ENCODE data around the gene BLVRB. TPM values are rescaled to one million over a fixed set of nuclear protein-coding genes. Genes with fewer than 3 reads are reported as not detected.

Gene BLVRB
- total and polyA plus RNA-seq, 2 of the 8 experiments (the other 6 are each of a cell fraction or from before 2014, with no cell fraction given) = 28.7 to 182 TPM

DNA sequence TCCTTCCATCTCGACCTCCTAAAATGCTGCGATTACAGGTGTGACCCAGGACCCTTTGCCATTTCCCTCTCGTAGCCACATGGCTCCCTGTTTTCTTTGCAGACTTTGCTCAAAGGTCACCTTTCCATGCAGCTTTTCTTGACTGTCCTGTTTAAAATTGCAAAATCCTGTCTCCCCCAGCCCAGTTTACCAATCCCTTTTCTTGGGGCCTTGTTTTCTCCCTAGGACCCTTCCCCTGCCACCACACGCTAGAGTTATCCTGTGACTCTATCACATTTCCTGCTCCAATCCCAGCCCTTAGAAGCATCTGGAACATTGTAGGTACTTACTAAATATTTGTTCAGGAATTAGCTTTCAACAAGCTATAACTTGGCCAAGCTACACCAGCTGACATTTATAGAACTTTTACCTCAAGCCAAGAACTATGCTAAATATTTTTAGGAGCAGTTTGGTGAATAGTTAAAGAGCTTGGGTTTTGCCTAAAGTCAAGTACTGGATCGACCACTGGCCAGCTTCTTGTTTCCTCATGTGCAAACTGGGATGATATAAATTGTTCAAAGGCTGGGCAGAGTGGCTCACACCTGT lies 12.3 kb downstream of the BLVRB start:
- Histone ChIP-seq H4K20me1 (replicated peaks in 1 of 2; ENCODE audit: control insufficient read depth in 1 of 2, insufficient read depth in 2 of 2, low read length in 2 of 2) (peaks cover 0 to 1% of the 10 kb centered on the region in 2 experiments), H3K56ac (replicated peaks; ENCODE audit: insufficient read length, low read depth, low read length) (no peak overlapping the region), H4K91ac (replicated peaks; ENCODE audit: insufficient read length, low read length) (no peak overlapping the region), H3K27me3 (replicated peaks in 1 of 4; ENCODE audit: control insufficient read depth in 3 of 4, extremely low read depth in 1 of 4, insufficient read depth in 3 of 4, low read length in 3 of 4) (no peaks in the 10 kb centered on the region), H3K23me2 (ENCODE audit: low read depth, low read length) (no peaks in the 10 kb centered on the region), H2AK5ac (ENCODE audit: low read depth, low read length) (no peak overlapping the region), H4K5ac (ENCODE audit: insufficient read length, low read depth, low read length) (no peak overlapping the region), H2BK20ac (ENCODE audit: low read length) (no peak overlapping the region), H2BK12ac (ENCODE audit: low read depth, low read length) (no peak overlapping the region), H2BK120ac (replicated peaks; ENCODE audit: low read depth, low read length) (no peak overlapping the region), H3K4me3 (ENCODE audit: extremely low read depth in 1 of 4, insufficient read depth in 2 of 4, low read depth in 3 of 4, low read length in 4 of 4) (no peak overlapping the region), H4K8ac (ENCODE audit: extremely low read depth, insufficient read depth, low read length) (no peak overlapping the region), H3K14ac (ENCODE audit: insufficient read length) (no peak overlapping the region), H3K36me3 (ENCODE audit: control insufficient read depth in 2 of 4, insufficient read depth in 4 of 4, low read length in 3 of 4) (no peaks in the 10 kb centered on the region), H2BK15ac (ENCODE audit: low read length) (no peak overlapping the region), H3K23ac (ENCODE audit: insufficient read length) (no peak overlapping the region), H3K79me1 (ENCODE audit: low read depth, low read length) (no peaks in the 10 kb centered on the region), H3K9ac (replicated peaks in 1 of 4; ENCODE audit: extremely low read depth in 1 of 4, low read depth in 3 of 4, low read length in 3 of 4) (no peak overlapping the region), H3K4me2 (ENCODE audit: insufficient read depth in 1 of 2, low read depth in 2 of 2, low read length in 2 of 2) (no peak overlapping the region), H3K4ac (replicated peaks; ENCODE audit: insufficient read length, low read depth, low read length) (no peak overlapping the region), H2BK5ac (ENCODE audit: low read depth, low read length) (no peak overlapping the region), H3K4me1 (replicated peaks in 1 of 4; ENCODE audit: control insufficient read depth in 3 of 4, insufficient read depth in 4 of 4, low read length in 3 of 4) (no peaks in the 10 kb centered on the region), H3K9me3 (ENCODE audit: insufficient read depth in 2 of 2, low read depth in 1 of 2, low read length in 1 of 2) (no peaks in the 10 kb centered on the region), H2AFZ (ENCODE audit: low read length) (no peak overlapping the region), H3K18ac (ENCODE audit: extremely low read depth, low read length) (no peak overlapping the region), H3K79me2 (ENCODE audit: control insufficient read depth in 1 of 2, insufficient read depth in 2 of 2, low read length in 2 of 2) (no peaks in the 10 kb centered on the region), H3K27ac (ENCODE audit: low read depth, low read length) (no peak overlapping the region)
- no peak for FAIRE-seq
- ChIA-PET POLR2A (ENCODE audit: partially characterized antibody) (interaction anchor here (1.0 to 3.0 kb wide), 3 partner anchors 9 to 31 kb away, joined by 4 to 16 read pairs (median 9); partner anchors contain the start of gene SERTAD3), CTCF (ENCODE audit: partially characterized antibody) (interaction anchor here (0.7 to 6.2 kb wide), 7 partner anchors 8 to 148 kb away, joined by 3 to 49 read pairs (median 3); partner anchors contain the start of gene BLVRB)
- WGBS, 2 experiments (ENCODE audit: extremely low coverage in 1 of 2, insufficient coverage in 1 of 2, insufficient read length in 1 of 2, insufficient replicate concordance in 2 of 2, low coverage in 1 of 2, low lambda C conversion rate in 2 of 2, missing lambda C conversion rate in 1 of 2) = 88% methylated on average over 5 of the region's 5 CpGs; no CpG with 5 or more reads in 1 of the 2 experiments
- DNase-seq (ENCODE audit: low read depth in 1 of 2, low spot score in 2 of 2) = no peak
- TF ChIP-seq POLR2A (IDR thresholded peaks at IDR 0.05; ENCODE audit: control extremely low read depth in 1 of 2, low read depth in 2 of 2, low read length in 2 of 2) (no peak), SP1 (IDR thresholded peaks at IDR 0.05; ENCODE audit: low read depth, low read length) (no peak), SUZ12 (IDR thresholded peaks at IDR 0.05; ENCODE audit: low read length) (no peak), TAF7 (optimal IDR thresholded peaks at IDR 0.05; ENCODE audit: borderline replicate concordance, low read depth, low read length) (no peak), CHD2 (IDR thresholded peaks at IDR 0.05; ENCODE audit: low read length) (no peak)
- TF ChIP-seq, protein P1, sequence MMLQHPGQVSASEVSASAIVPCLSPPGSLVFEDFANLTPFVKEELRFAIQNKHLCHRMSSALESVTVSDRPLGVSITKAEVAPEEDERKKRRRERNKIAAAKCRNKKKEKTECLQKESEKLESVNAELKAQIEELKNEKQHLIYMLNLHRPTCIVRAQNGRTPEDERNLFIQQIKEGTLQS (IDR thresholded peaks at IDR 0.05; ENCODE audit: insufficient read depth, low read depth, low read length) = no peak

All from H1 (cell line).